ENCODE measurements around the gene TGFBRAP1. TPM values are rescaled to one million over a fixed set of nuclear protein-coding genes. Genes with fewer than 3 reads are reported as not detected.

TGFBRAP1 gene
- total and polyA plus RNA-seq, 8 donors: 3.6 to 11.5 (median 8.7) TPM

DNA sequence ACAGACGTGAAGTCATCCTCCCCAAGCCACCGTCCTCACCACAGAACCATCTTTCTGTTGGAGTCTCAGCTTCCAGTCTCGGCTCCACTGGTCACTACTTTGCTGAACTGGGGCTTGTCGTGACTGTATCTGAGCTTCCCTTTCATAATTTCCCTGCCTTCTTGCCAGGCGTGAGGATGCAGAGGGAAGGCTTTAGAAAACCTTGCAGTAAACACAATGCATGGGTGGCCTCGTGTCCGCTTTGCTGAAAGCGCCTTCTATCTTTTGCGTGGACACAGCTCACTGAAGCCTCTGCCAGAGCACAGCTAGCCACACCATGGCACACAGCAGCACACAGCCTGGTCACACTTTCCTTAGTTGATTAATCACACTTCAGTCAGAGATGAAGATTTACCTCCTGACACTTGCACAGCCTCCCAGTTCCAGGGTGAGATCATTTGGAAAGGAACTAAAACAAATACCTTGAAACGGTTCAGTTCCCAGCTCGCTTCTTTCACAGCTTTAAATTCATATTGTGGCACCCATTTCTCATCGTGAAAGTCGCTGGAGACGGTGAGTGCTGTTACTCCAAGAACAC lies 90.8 kb downstream of the TGFBRAP1 start:
- Histone ChIP-seq H3K36me3 (no peaks in the 10 kb centered on the region), H3K27ac (no peak overlapping the region), H3K27me3 (no peaks in the 10 kb centered on the region), H3K4me1 (no peaks in the 10 kb centered on the region), H3K9me3 (no peaks in the 10 kb centered on the region), H3K4me3 (no peak overlapping the region)
- TF ChIP-seq, protein P1, sequence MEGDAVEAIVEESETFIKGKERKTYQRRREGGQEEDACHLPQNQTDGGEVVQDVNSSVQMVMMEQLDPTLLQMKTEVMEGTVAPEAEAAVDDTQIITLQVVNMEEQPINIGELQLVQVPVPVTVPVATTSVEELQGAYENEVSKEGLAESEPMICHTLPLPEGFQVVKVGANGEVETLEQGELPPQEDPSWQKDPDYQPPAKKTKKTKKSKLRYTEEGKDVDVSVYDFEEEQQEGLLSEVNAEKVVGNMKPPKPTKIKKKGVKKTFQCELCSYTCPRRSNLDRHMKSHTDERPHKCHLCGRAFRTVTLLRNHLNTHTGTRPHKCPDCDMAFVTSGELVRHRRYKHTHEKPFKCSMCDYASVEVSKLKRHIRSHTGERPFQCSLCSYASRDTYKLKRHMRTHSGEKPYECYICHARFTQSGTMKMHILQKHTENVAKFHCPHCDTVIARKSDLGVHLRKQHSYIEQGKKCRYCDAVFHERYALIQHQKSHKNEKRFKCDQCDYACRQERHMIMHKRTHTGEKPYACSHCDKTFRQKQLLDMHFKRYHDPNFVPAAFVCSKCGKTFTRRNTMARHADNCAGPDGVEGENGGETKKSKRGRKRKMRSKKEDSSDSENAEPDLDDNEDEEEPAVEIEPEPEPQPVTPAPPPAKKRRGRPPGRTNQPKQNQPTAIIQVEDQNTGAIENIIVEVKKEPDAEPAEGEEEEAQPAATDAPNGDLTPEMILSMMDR (IDR thresholded peaks at IDR 0.05): no peak
- DNase-seq (no peak), ATAC-seq (no peak), FAIRE-seq (no peak)
- intact Hi-C loops (cut with DNase I): loop anchor here in 1 of 3 donors (5.0 kb wide), 1 partner anchor 126 kb away; no protein-coding TSS in a partner anchor
- 63 to 71% methylated on average over 14 of the region's 14 CpGs for WGBS, 2 donors

- Histone ChIP-seq H3K4me1 (no peaks in the 10 kb centered on the region), H3K27ac (no peak overlapping the region), H3K9me3 (no peaks in the 10 kb centered on the region), H3K27me3 (no peaks in the 10 kb centered on the region), H3K4me3 (no peak overlapping the region), H3K36me3 (no peaks in the 10 kb centered on the region)
- DNase-seq: no peak
- ATAC-seq: peak in 3 of 4 donors; percentile 30 to 44 (median 37)
- intact Hi-C loops (cut with DNase I): loop anchor here in 1 of 3 donors (5.0 kb wide), 1 partner anchor 125 kb away; no protein-coding TSS in a partner anchor
- WGBS, 2 donors: 63 to 72% methylated on average over 41 of the region's 41 CpGs
- no peak for FAIRE-seq
- TF ChIP-seq, protein P1 (IDR thresholded peaks at IDR 0.05): no peak
Observed at GRCh38 chr2:105237045-105237765, 92.3 kb downstream of the TGFBRAP1 start.

DNA sequence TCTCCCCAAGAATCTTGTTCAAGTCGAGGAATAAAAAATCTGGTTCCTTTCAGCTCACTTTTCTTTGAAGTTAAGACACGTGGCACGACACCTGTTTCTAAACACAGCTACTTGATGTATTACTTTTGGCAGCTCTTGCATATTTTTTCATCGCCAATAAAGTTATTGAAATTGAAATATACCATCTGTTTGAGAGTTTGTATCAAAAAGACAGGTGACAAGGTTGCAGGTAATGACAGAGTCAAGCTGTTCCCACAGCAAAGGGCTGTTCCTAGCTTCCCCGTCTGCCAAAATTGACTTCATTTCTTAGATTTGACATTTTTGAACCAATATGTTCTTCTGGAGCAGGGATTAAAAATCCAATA lies 93.5 kb downstream of the TGFBRAP1 start:
- H3K4me1 ChIP-seq: no peaks in the 10 kb centered on the region
- FAIRE-seq (no peak), DNase-seq (no peak), ATAC-seq (no peak)
- TF ChIP-seq, protein P1 (IDR thresholded peaks at IDR 0.05): no peak
- no peak overlapping the region for H3K27ac ChIP-seq
- WGBS, 2 donors: 34 to 53% methylated on average over 5 of the region's 5 CpGs
- no peaks in the 10 kb centered on the region for H3K36me3 ChIP-seq
- no peaks in the 10 kb centered on the region for H3K9me3 ChIP-seq
- no peaks in the 10 kb centered on the region for H3K27me3 ChIP-seq
- intact Hi-C loops (cut with DNase I): loop anchor here in 1 of 3 donors (5.0 kb wide), 1 partner anchor 124 kb away; no protein-coding TSS in a partner anchor
- H3K4me3 ChIP-seq: no peak overlapping the region

- WGBS, 2 donors: 10 to 15% methylated on average over 12 of the region's 12 CpGs
- no peaks in the 10 kb centered on the region for H3K4me1 ChIP-seq
- TF ChIP-seq, protein P1 (IDR thresholded peaks at IDR 0.05): peak; percentile 24 to 61 (median 56)
- H3K27me3 ChIP-seq: no peaks in the 10 kb centered on the region
- no peaks in the 10 kb centered on the region for H3K9me3 ChIP-seq
- no peaks in the 10 kb centered on the region for H3K36me3 ChIP-seq
- FAIRE-seq (no peak), DNase-seq (peak in 5 of 6 donors; percentile 29 to 84 (median 63)), ATAC-seq (peak; percentile 60 to 79 (median 76))
- H3K4me3 ChIP-seq: no peak overlapping the region
- H3K27ac ChIP-seq: no peak overlapping the region
- intact Hi-C loops (cut with DNase I): loop anchor here in 1 of 3 donors (5.0 kb wide), 1 partner anchor 123 kb away; no protein-coding TSS in a partner anchor
Observed at GRCh38 chr2:105235388-105236059, 94.0 kb downstream of the TGFBRAP1 start.

Data from pancreas (tissue), 10 donors.